Dermis microvascular lymphatic vessel endothelial cell (primary cell): Measurements from ENCODE around the gene ZNF444. TPM values are rescaled to one million over a fixed set of nuclear protein-coding genes. Genes with fewer than 3 reads are reported as not detected.
"Not testable (repeated sequence)": the region's sequence is repeated elsewhere in the genome, so short reads cannot be mapped to it uniquely, and the experiment has no call there.

ENCODE experiments used
- DNase-seq, 2 donors: peaks; one replicate each; pipeline versions ENCODE4 v3.0.0 to v3.0.0-alpha.2; 2010; ENCODE audit warnings: low read depth in 2 of 2
- total RNA-seq: library from RNA; depleted of rRNA; stranded (reverse); fragments of >200 nt; gene quantifications from 2 replicates; pipeline ENCODE4 v1.2.1, GENCODE V29; 2014

The ZNF444 gene
- total RNA-seq, 1 donor from 2014 or later, result 10.7 TPM

DNA sequence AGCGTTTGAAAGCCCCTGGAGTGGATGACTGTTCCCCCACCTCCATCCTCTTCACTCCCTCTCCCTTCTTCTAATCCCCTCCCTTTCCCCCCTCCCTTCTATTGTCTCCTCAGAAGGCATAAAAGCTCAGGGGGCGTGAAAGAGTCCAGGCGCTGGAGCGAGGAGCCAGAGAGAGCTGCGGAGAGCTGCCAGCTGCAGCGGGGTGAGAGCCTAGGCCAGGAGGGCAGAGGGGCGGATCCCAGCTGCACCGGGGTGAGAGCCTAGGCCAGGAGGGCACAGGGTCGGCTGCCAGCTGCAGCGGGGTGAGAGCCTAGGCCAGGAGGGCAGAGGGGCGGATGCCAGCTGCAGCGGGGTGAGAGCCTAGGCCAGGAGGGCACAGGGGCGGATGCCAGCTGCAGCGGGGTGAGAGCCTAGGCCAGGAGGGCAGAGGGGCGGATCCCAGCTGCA, 34.8 kb downstream of the ZNF444 start, which contains the start of gene GALP:
GALP (plus strand) TSS at position 148 of the 447 bp plus-strand sequence. CDS start 1,101 bp downstream, outside the sequence.
- DNase-seq, result not testable (repeated sequence)

GRCh38 chr19:56176310-56176709, 35.2 kb downstream of the ZNF444 start:
- not testable (repeated sequence) for DNase-seq

- no peak for DNase-seq
These were observed 35.8 kb downstream of the ZNF444 start for GRCh38 chr19:56176881-56177280.

DNA sequence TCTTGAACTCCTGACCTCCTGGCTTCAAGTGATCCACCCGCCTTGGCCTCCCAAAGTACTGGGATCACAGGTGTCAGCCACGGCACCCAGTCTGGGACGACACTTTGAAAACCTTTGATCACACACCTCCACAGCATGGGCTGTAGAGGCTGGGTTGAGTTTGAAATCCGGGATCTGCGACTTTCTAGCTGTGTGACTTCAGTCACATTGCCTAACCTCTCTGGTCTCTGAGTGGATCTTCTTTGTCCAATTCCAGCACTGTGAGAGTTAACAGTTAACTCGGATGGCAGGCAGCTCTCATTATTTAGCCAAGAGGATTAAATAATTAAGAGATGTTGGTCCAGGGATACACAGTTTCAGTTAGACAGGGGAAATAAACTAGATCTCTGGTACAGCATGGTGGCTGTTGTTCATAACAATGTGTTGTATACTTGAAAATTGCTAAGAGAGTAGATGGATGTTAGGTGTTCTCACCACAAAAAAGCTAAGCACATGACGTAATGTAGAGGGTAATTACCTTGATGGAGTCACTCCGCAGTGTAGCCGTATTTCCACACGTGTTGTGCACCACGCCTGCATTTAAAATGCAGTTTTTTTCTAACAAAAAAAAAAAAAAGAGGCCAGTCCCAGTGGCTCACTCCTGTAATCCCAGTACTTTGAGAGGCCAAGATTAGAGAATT, 36.6 kb downstream of the ZNF444 start:
- DNase-seq, result no peak

DNA sequence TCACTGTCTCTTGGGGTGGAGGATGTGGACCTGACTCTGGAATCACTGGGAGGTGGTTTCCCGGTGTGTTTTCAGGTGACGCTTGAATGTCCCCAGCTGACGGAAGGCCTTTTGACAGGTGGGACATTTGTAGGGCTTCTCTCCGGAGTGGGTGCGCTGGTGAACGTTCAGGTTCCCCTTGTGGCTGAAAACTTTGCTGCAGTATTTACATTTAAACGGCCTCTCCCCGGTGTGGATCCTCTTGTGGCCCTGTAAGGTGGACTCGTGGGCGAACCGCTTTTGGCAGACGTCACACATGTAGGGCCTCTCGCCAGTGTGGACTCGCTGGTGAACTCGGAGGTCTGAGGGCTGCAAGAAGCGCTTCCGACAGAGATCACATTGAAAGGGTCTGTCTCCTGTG, 48.7 kb downstream of the ZNF444 start:
- DNase-seq, result no peak

DNA sequence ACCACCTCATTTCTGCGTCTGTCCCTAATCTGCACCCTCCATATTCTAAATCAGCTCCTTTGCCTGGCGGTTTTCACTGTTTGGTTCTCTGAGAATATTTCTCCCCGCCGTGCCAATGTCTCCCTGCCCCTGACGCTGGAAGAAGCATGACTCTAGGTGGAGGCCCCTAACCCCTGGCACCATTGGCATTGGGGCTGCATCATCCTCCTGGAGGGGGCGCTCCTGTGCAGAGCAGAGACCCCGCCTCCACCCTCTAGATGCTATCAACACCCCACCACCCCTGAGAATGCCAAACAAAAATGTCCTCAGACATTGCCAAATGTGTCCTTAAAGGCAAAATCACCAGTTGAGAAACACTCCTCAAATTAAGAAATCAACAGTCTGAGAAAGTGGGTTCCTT, 50.0 kb downstream of the ZNF444 start:
- no peak for DNase-seq

GRCh38 chr19:56191711-56192110, 50.6 kb downstream of the ZNF444 start:
- no peak for DNase-seq

DNA sequence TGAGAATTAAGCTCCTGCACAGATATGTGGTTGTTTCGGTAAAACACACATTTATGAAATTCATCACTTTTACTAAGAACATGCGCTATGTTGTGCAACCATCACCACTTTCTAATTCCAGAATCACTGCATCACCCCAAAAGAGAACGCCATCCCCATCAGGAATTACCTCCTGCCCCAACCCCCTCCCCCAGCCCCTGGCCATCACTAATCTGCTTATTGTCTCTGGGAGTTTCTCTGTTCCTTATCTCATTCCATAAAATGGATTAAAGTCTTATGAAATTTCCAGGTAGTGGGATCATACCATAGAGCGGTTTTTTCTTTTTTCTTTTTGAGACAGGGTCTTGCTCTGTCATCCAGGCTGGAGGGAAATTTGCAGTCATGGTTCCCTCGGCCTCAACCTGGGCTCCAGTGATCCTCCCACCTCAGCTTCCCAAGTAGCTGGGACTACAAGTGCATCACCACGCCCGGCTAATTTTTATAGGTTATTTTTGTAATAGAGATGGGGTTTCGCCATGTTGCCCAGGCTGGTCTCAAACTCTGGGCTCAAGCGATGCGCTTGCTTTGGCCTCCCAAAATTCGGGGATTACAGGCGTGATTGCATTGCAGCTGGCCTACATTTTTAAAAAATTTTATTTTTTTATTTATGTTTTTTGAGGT, 53.0 kb downstream of the ZNF444 start:
- DNase-seq, result no peak

DNA sequence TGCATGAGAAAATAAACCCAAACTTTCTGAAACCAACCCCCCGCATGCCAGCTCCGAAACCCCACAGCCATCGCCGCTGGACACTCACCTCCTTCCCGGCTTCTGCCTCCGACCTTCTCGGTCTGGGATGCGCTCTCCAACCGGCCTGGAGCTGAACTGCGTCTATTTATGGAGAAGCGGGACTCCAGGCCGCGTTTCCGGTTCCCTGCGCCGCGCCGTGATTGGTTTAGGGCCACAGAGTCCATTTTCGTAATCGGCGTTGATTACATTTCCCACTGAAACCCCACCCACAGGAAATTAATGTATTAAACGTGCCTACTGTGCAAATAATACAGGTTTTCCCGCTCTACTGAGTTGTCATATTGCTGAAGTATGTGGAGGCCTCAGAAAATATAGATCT, 56.6 kb downstream of the ZNF444 start, which contains the start of gene ZSCAN5B:
ZSCAN5B (minus strand) TSS at position 138 of the 400 bp plus-strand sequence. CDS start 4,731 bp downstream, outside the sequence.
- not testable (repeated sequence) for DNase-seq

DNA sequence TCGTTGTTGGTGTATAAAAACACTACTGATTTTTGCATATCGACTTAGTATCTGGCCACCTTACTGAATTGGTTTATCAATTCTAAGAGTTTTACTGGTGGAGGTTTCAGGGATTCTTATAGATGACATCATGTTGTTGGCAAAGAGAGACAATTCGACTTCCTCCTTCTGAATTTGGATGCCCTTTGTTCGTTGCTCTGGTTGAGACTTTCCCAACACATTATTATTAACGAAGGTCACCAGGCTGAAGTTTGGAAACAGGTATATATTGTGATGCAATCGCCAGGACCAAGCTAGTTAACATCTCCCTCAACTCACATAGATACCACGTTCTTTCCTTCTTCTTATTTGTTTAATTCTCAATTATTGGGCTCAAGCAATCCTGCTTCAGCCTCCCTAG, 58.6 kb downstream of the ZNF444 start:
- no peak for DNase-seq

- DNase-seq, result no peak
These were observed 60.9 kb downstream of the ZNF444 start, which contains the start of gene ZSCAN5C for GRCh38 chr19:56201973-56202372. TSS of gene ZSCAN5C (plus strand) at chr19:56202273. CDS start at chr19:56205914, 3,641 bp downstream.

GRCh38 chr19:56207581-56207980, 66.5 kb downstream of the ZNF444 start:
- not testable (repeated sequence) for DNase-seq

DNA sequence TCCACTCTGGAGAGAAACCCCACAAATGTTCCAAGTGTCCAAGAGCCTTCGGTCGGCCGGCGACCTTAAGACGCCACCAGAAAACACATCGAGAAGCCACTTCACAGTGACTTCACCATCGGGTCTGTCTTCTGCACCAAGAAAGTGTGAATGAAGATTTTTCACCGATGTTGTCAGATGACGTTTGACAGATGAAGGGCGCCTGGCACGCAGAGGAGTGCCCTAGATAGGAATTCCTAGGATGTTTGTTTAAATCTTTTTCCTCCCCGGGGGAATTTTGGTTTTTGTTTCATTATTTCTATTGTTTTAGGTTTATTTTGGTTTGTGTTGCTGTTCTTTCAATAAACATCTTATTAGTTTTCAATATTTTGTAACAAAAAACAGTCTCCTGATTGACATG, 68.0 kb downstream of the ZNF444 start:
- DNase-seq, result no peak

DNA sequence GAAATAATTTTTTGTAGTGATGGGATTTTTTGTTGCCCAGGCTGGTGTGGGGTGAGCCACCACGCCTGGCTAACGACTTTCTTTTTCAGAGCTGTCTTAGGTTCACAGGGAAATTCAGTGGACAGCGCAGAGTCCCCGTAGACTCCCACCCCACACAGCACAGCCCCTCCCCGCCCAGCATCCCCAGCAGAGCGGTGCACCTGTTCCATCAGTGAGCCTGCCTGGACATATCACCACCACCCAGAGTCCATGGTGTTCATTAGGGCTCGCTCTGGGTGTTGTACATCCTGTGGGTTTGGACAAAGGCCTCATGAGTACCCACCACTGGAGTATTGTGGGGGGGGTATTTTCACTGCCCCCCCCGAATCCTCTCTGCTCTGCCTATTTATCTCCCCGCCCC, 68.9 kb downstream of the ZNF444 start:
- DNase-seq, result not testable (repeated sequence)

Other genes with a start within 250 kb of the ZNF444 start
- not detected in 2 replicates for gene NLRP13, start 209.0 kb upstream of the ZNF444 start, total RNA-seq
- gene NLRP8, start 193.5 kb upstream of the ZNF444 start, total RNA-seq, result not detected in 2 replicates
- gene NLRP5, start 154.5 kb upstream of the ZNF444 start, total RNA-seq, result not detected in 2 replicates
- gene ZNF787, start 20.0 kb upstream of the ZNF444 start, total RNA-seq, result 25.7 and 33.4 TPM in 2 replicates
- not detected in 2 replicates for gene GALP, start 34.7 kb downstream of the ZNF444 start, total RNA-seq
- gene ZSCAN5B, start 56.5 kb downstream of the ZNF444 start, total RNA-seq, result not detected in 2 replicates
- not detected in 2 replicates for gene ZSCAN5C, start 61.0 kb downstream of the ZNF444 start, total RNA-seq
- 1.8 and 2.2 TPM in 2 replicates for gene EDDM13, start 131.5 kb downstream of the ZNF444 start, total RNA-seq
- 6.9 and 8.2 TPM in 2 replicates for gene ZSCAN5A, start 173.6 kb downstream of the ZNF444 start, total RNA-seq